Vagina (tissue), 2 donors: ENCODE measurements around the gene RPL27A.

Experiments
- CTCF ChIP-seq, 3 experiments: fragments of 450-650 bp in 2 of 3; fragments of 200-600 bp in 1 of 3; sonication (generic) in 1 of 3; IDR thresholded peaks; one replicate each; pipeline ENCODE4 v1.5.1; 2017 to 2019; ENCODE audit warnings: antibody characterized with exemption in 3 of 3, mild to moderate bottlenecking in 2 of 3, moderate library complexity in 2 of 3
- POLR2A ChIP-seq, 2 donors: fragments of 450-650 bp; IDR thresholded peaks; one replicate each; pipeline ENCODE4 v1.6.1; 2017; ENCODE audit warnings: antibody characterized with exemption in 2 of 2, mild to moderate bottlenecking in 2 of 2, moderate library complexity in 2 of 2

GRCh38 chr11:8690374-8691342, 8.1 kb downstream of the RPL27A start:
- TF ChIP-seq CTCF (IDR thresholded peaks at IDR 0.05) (no peak), POLR2A (IDR thresholded peaks at IDR 0.05) (no peak)
